Mesangial cell (primary cell): Measurements from ENCODE around the gene AKAP10. TPM values are rescaled to one million over a fixed set of nuclear protein-coding genes. Genes with fewer than 3 reads are reported as not detected.

Experiments used
- total RNA-seq: library from RNA; depleted of rRNA; stranded (reverse); fragments of >200 nt; gene quantifications from 2 replicates; pipeline ENCODE4 v1.2.3, GENCODE V29; 2015

AKAP10 gene, protein sequence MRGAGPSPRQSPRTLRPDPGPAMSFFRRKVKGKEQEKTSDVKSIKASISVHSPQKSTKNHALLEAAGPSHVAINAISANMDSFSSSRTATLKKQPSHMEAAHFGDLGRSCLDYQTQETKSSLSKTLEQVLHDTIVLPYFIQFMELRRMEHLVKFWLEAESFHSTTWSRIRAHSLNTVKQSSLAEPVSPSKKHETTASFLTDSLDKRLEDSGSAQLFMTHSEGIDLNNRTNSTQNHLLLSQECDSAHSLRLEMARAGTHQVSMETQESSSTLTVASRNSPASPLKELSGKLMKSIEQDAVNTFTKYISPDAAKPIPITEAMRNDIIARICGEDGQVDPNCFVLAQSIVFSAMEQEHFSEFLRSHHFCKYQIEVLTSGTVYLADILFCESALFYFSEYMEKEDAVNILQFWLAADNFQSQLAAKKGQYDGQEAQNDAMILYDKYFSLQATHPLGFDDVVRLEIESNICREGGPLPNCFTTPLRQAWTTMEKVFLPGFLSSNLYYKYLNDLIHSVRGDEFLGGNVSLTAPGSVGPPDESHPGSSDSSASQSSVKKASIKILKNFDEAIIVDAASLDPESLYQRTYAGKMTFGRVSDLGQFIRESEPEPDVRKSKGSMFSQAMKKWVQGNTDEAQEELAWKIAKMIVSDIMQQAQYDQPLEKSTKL
- 10.6 and 15.1 TPM in 2 replicates for total RNA-seq

DNA sequence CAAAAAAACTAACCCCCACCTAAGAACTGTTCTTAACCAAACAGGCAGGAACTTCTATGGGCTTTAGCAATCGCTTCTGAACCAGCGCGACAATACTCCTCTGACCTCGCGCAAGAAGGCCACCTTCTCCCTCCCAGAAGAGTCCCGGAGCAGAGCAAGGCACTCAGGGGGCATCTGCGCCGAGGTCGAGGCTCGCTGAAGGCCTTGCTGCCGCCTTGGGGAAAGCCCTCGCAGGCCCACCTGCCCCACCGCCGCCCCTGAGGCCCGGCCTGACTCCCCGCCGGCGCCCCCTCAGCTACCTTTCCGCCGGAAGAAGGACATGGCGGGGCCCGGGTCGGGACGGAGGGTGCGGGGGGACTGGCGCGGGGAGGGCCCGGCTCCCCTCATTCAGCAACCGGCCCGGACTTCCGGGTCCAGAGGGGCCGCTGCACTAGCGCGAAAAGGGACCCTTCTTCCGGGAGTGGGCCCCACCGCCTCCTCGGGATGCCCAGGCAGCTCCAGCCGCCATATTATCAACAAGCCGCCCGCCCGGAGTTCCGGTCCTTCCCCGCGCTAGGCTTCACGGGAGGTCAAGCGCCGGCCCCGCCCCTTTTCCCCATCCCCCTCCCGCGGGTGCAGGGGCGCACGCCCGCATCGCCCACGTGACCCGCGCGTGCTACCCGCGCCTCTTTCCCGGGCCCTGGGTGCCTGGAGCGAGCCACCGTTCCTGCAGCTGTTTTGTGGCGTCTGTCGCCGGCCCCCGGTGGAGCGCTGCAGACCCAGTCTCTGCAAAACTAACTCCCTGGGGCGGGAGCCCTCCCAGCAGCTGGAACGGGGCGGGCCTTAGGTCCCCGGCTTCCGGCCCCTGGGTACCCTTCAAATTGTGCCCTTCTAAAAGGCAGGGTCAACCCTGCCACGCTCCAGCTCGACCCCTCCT is at the start of gene AKAP10:
TSS of gene AKAP10 (minus strand) at position 536 of the 916 bp plus-strand sequence. CDS start at position 387, 149 bp downstream.

DNA sequence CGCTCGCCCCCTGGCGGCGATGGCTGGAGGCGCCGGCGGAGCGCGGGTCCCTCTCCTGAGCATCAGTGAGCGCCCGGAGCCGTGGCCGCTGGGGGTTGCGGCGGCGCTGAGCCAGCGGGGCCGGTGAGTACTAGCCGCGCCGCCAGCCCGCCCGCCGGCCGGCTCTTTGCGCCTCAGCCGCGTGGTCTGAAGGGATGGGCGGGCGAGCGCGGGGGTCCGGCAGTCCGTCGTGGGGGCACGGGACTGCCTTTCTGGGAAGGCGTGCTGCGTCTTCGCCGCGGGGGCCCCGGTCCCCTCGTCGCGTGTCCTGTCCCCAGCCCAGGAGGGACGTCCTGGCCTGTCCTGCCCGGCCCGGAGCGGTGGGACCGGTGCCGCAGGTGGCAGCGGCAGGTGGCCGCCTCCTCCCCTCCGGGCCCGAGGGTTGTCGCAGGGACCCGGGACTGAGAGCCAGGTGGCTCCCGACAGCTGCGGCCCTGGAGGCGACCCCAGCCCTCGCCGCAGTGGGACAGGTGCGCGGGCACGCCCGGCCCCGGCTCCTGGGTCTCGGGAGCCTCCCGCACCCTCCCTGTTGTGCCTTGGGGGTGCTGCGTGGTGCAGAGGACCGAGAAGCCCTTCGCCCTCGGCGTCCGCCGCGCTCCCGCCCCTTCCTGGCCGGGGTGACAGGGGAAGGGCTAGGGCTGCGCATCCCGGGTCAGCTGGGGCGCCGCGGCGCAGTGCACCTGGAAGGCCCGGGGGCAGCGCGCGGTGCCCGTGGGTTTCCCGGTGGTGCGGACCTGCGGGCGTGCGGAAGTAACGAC is 31.9 kb upstream of the AKAP10 start, which contains the start of gene SPECC1:
TSS of gene SPECC1 (plus strand) at position 58 of the 797 bp plus-strand sequence. CDS start 87,293 bp downstream, outside the sequence.

DNA sequence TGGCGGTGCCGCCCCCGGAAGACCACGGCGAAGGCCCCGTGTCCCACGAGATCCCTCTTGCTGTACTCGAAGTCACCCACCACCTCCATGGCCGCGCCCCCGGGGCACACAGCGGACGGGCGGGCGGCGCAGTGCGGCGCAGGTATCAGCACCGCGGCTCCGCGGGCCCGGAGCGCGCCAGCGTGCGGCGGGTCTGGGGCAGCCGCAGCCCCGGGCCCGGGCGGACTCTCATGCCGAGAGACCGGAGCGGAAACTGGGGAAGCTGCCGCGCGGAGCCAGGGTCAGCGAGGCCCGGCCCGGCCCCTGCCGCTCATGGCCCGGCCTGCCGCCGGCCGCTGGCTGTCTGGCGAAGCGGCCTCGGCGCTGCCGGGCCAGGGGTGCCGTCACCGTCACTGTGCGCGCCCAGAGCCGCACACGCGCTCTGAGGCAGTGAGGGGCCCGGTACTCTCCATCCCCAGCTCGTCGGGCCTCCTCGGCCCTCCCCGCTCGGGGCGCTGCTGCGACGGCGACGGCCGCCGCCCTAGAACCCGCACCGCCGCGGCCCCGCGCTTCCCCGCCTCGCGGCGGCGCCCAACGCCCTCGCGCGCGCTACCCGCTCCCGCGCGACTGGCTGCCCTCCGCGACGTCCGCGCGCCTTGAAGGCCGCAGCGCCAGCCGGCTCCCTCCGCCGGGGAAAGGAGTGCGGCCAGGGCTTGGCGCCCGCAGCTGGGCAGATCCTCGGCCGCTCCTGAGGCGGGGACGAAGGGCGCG is 110.1 kb downstream of the AKAP10 start, which contains the start of gene ULK2:
TSS of gene ULK2 (minus strand) at position 608 of the 750 bp plus-strand sequence. CDS start at position 89, 519 bp downstream.

Other genes with a start within 250 kb of the AKAP10 start
- gene ALDH3A1, start 229.5 kb downstream of the AKAP10 start, total RNA-seq: 0.33 TPM in 1 of 2 replicates, not detected in the other
- 11.9 and 28.1 TPM in 2 replicates for gene ULK2, start 109.9 kb downstream of the AKAP10 start, total RNA-seq
- 30.3 and 66.7 TPM in 2 replicates for gene SPECC1, start 31.5 kb upstream of the AKAP10 start, total RNA-seq